ENCODE measurements around the gene RANBP10. TPM values are rescaled to one million over a fixed set of nuclear protein-coding genes. Genes with fewer than 3 reads are reported as not detected.

Gene RANBP10
- total and polyA plus RNA-seq, 2 experiments from 2014 or later: 8.0 to 13.6 TPM

- H3K4me1 ChIP-seq (ENCODE audit: low read depth): peaks cover 4% of the 10 kb centered on the region
- no peak for DNase-seq (ENCODE audit: low read depth in 1 of 2, low spot score in 1 of 2)
- H3K27me3 ChIP-seq: peaks cover 6% of the 10 kb centered on the region
- no peaks in the 10 kb centered on the region for H3K9me3 ChIP-seq (ENCODE audit: low read depth)
- peaks cover 8% of the 10 kb centered on the region for H3K36me3 ChIP-seq
- TF ChIP-seq CTCF (IDR thresholded peaks at IDR 0.05; ENCODE audit: low read depth, low read length): no peak
- H3K27ac ChIP-seq: no peak overlapping the region
- H3K4me3 ChIP-seq: peak overlapping the region; percentile 39
Measured at GRCh38 chr16:67834242-67834614, 27.9 kb upstream of the RANBP10 start.

GRCh38 chr16:67833415-67834241 is 27.3 kb upstream of the RANBP10 start:
- Histone ChIP-seq H3K4me3 (peak overlapping the region; percentile 39), H3K27ac (no peak overlapping the region), H3K9me3 (ENCODE audit: low read depth) (no peaks in the 10 kb centered on the region), H3K27me3 (peaks cover 11% of the 10 kb centered on the region), H3K4me1 (ENCODE audit: low read depth) (peaks cover 4% of the 10 kb centered on the region), H3K36me3 (peaks cover 8% of the 10 kb centered on the region)
- TF ChIP-seq CTCF (IDR thresholded peaks at IDR 0.05; ENCODE audit: low read depth, low read length): no peak
- DNase-seq (ENCODE audit: low read depth in 1 of 2, low spot score in 1 of 2): peak; percentile 91 to 96

GRCh38 chr16:67833030-67833414 is 26.7 kb upstream of the RANBP10 start:
- Histone ChIP-seq H3K4me3 (peak overlapping the region; percentile 39), H3K9me3 (ENCODE audit: low read depth) (no peaks in the 10 kb centered on the region), H3K36me3 (peaks cover 8% of the 10 kb centered on the region), H3K4me1 (ENCODE audit: low read depth) (peaks cover 4% of the 10 kb centered on the region), H3K27ac (no peak overlapping the region), H3K27me3 (peaks cover 13% of the 10 kb centered on the region)
- TF ChIP-seq CTCF (IDR thresholded peaks at IDR 0.05; ENCODE audit: low read depth, low read length): no peak
- peak in 1 of 2 donors; percentile 42 for DNase-seq (ENCODE audit: low read depth in 1 of 2, low spot score in 1 of 2)

- Histone ChIP-seq H3K4me1 (ENCODE audit: low read depth) (no peaks in the 10 kb centered on the region), H3K4me3 (no peak overlapping the region), H3K9me3 (ENCODE audit: low read depth) (no peaks in the 10 kb centered on the region), H3K36me3 (peaks cover 8% of the 10 kb centered on the region), H3K27ac (no peak overlapping the region), H3K27me3 (peaks cover 38% of the 10 kb centered on the region)
- DNase-seq (ENCODE audit: low read depth in 1 of 2, low spot score in 1 of 2): no peak
- no peak for TF ChIP-seq CTCF (IDR thresholded peaks at IDR 0.05; ENCODE audit: low read depth, low read length)
Measured at GRCh38 chr16:67828651-67829050, 22.3 kb upstream of the RANBP10 start.

GRCh38 chr16:67825906-67826305 is 19.5 kb upstream of the RANBP10 start:
- H3K36me3 ChIP-seq: peaks cover 8% of the 10 kb centered on the region
- H3K4me1 ChIP-seq (ENCODE audit: low read depth): no peaks in the 10 kb centered on the region
- H3K27ac ChIP-seq: no peak overlapping the region
- H3K4me3 ChIP-seq: no peak overlapping the region
- peaks cover 56% of the 10 kb centered on the region for H3K27me3 ChIP-seq
- no peak for TF ChIP-seq CTCF (IDR thresholded peaks at IDR 0.05; ENCODE audit: low read depth, low read length)
- no peak for DNase-seq (ENCODE audit: low read depth in 1 of 2, low spot score in 1 of 2)
- H3K9me3 ChIP-seq (ENCODE audit: low read depth): no peaks in the 10 kb centered on the region

All from cardiac muscle cell (in vitro differentiated cells and primary cell).